Heart left ventricle (tissue), 16 donors: ENCODE results near the gene CEBPA. TPM values are rescaled to one million over a fixed set of nuclear protein-coding genes. Genes with fewer than 3 reads are reported as not detected.
"Not testable (repeated sequence)": the region's sequence is repeated elsewhere in the genome, so short reads cannot be mapped to it uniquely, and the experiment has no call there.

Source experiments
- ATAC-seq, 4 donors: fragments of 200-7000 bp; cut with Tn5 transposase; one replicate each; pipeline ENCODE4 v1.9.1; 2020 to 2022; ENCODE audit warnings: moderate library complexity in 4 of 4, mild to moderate bottlenecking in 3 of 4, moderate number of reproducible peaks in 1 of 4
- DNase-seq, 5 donors: peaks; one replicate each; pipeline ENCODE4 v3.0.0-alpha.2; 2020
- H3K27ac ChIP-seq, 12 donors: fragments of 200-600 bp; sonication (generic) in 4 of 12; one replicate each; pipeline versions ENCODE4 v1.5.0 to v1.8.0; 2016 to 2022; ENCODE audit warnings: mild to moderate bottlenecking in 2 of 12
- H3K27me3 ChIP-seq, 9 donors: fragments of 200-600 bp; sonication (generic) in 2 of 9; one replicate each; pipeline versions ENCODE4 v1.5.1 to v1.8.0; 2016 to 2022; ENCODE audit warnings: mild to moderate bottlenecking in 3 of 9
- H3K36me3 ChIP-seq, 9 donors: fragments of 200-600 bp; sonication (generic) in 2 of 9; one replicate each; pipeline versions ENCODE4 v1.5.0 to v1.8.0; 2018 to 2022; ENCODE audit warnings: mild to moderate bottlenecking in 2 of 9
- H3K4me1 ChIP-seq, 12 donors: fragments of 200-600 bp; sonication (generic) in 4 of 12; one replicate each; pipeline versions ENCODE4 v1.5.0 to v1.8.0; 2016 to 2022; ENCODE audit warnings: mild to moderate bottlenecking in 3 of 12
- H3K4me3 ChIP-seq, 12 donors: fragments of 200-600 bp; sonication (generic) in 4 of 12; one replicate each; pipeline versions ENCODE4 v1.5.0 to v1.8.0; 2017 to 2022; ENCODE audit warnings: mild to moderate bottlenecking in 9 of 12, moderate library complexity in 4 of 12
- H3K9me3 ChIP-seq, 12 donors: fragments of 200-600 bp; sonication (generic) in 4 of 12; one replicate each; pipeline versions ENCODE4 v1.5.0 to v1.8.0; 2016 to 2022; ENCODE audit warnings: mild to moderate bottlenecking in 1 of 12
- POLR2A ChIP-seq, 2 donors: fragments of 450-650 bp; IDR thresholded peaks; one replicate each; pipeline ENCODE4 v1.6.1; 2017; ENCODE audit warnings: antibody characterized with exemption in 2 of 2, mild to moderate bottlenecking in 2 of 2, moderate library complexity in 2 of 2
- WGBS, 4 donors: extraction: QIAGEN DNeasy Blood & Tissue Kit in 2 of 4; methylation state at CpG; one replicate each; pipeline versions ENCODE4 v1.1.5 to v1.1.7; 2013 to 2018; 5-methylcytosine and 5-hydroxymethylcytosine counted together
- intact Hi-C, 10 donors: fragments of 100-400 bp; cut with DNase I; formaldehyde crosslinking; loops; one replicate each; pipeline versions ENCODE4 v1.11.1 to v1.14.2; 2022
- polyA plus RNA-seq, 2 donors: library from polyadenylated mRNA; stranded (reverse); fragments of 200-250 nt; gene quantifications; one replicate each; pipeline ENCODE4 v1.2.3, GENCODE V29; 2013
- total RNA-seq, 9 donors: library from RNA; depleted of rRNA in 2 of 9; stranded (reverse); fragments of >200 nt in 2 of 9; fragmentation: NEBNext Ultra II Directional in 3 of 9; extraction: Animal tissue kit (Norgen Biotek cat#: 25700) in 3 of 9; gene quantifications; one replicate each; pipeline versions ENCODE4 v1.1.0 to v1.2.4, GENCODE V29; 2016 to 2023
- TF ChIP-seq, protein P1 (sequence below), 12 donors: fragments of 200-600 bp; sonication (generic) in 4 of 12; IDR thresholded peaks; one replicate each; pipeline versions ENCODE4 v1.5.0 to v1.8.0; 2018 to 2022; ENCODE audit warnings: antibody characterized with exemption in 12 of 12, mild to moderate bottlenecking in 5 of 12
- donor health status: ischemic (EF 13 %, LVEDD 7.1; RV severe dilation, severe dysfunction).
- donor health status: healthy with polysubstance abuse.
- donor health status: DM: no; HTN: yes; CAD: no.
- donor health status: DM: no; HTN: no; CAD: no.
- donor health status: ischemic (EF 25% LVEDD 6.9; RV normal size, moderate dysfunction).
- donor health status: ischemic (EF 25% LVEDD 5.7; RV mildly dilated, moderate dysfunction).
- donor health status: healthy.
- donor health status: DM: yes; HTN: yes; CAD: no.
- donor health status: ischemic (EF 35%, LVEDD 5.7; RV mildly dilated, moderate dysfunction).
- donor health status: nonischemic (EF 11% LVEDD 7.7; RV severe dilation, severe dysfunction).
- donor health status: DM: yes; HTN: yes; CAD: no.
- donor health status: PGD.
- donor health status: ischemic (EF 29% LVEDD 5.4; RV normal size, mild dysfunction).
- donor health status: nonischemic (EF 23%, LVEDD 6.1; RV moderate dilation, normal function).

Gene CEBPA
- total and polyA plus RNA-seq, 11 donors, result 0.69 to 40.1 (median 2.5) TPM

DNA sequence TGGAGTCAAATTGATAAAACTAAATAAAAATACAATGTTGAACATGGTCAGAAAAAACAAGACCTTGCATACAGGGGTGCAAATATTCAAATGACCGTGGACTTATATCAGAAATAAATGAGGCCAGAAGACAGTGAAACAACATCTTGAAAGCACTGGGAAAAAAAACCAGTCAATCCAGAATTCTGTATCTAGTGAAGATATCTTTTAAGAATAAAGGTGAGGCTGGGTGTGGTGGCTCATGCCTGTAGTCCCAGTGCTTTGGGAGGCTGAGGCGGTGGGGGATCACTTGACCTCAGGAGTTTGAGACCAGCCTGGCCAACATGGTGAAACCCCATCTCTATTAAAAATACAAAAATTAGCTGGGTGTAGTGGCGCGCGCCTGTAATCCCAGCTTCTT, 15.2 kb upstream of the CEBPA start:
- no peak for ATAC-seq

DNA sequence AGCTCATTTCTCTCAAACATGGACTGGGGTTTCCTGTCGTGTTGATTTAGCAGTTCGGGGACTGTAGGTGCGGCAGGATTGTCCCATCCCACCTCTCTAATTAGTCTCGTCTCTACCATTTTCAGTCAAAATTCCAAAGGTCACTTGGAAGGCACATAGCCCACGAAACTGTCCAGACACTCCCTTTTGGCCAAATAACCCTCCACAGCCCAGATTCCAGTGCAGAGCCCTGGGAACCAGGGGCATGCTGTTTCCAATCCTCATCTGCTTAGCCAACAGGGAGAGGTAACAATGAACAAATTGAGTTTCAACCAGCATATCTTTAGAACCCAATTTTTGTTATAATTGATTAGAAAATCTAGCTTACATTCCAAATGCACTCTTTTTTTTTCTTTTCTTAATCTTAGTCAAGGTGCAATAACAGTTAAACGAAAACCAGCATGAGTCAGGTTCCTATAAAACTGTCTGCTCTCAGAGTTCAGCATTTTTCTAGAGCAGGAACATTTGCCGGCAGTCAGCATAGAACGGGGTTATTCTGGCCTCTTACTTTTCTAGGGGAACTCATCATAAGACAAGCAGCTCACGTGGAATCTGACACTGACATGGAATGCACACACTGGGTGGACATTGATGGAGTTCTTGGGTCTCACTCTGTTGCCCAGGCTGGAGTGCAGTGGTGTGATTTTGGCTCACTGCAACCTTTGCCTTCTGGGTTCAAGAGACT, 14.4 kb upstream of the CEBPA start:
- Histone ChIP-seq H3K4me3 (no peak overlapping the region), H3K36me3 (no peaks in the 10 kb centered on the region), H3K27me3 (peaks cover 0 to 30% (median 0%) of the 10 kb centered on the region in 9 donors), H3K4me1 (no peaks in the 10 kb centered on the region), H3K9me3 (peaks cover 0 to 16% (median 0%) of the 10 kb centered on the region in 12 donors), H3K27ac (no peak overlapping the region)
- intact Hi-C loops, result no loop called here
- DNase-seq (no peak), ATAC-seq (no peak)
- TF ChIP-seq, protein P1, sequence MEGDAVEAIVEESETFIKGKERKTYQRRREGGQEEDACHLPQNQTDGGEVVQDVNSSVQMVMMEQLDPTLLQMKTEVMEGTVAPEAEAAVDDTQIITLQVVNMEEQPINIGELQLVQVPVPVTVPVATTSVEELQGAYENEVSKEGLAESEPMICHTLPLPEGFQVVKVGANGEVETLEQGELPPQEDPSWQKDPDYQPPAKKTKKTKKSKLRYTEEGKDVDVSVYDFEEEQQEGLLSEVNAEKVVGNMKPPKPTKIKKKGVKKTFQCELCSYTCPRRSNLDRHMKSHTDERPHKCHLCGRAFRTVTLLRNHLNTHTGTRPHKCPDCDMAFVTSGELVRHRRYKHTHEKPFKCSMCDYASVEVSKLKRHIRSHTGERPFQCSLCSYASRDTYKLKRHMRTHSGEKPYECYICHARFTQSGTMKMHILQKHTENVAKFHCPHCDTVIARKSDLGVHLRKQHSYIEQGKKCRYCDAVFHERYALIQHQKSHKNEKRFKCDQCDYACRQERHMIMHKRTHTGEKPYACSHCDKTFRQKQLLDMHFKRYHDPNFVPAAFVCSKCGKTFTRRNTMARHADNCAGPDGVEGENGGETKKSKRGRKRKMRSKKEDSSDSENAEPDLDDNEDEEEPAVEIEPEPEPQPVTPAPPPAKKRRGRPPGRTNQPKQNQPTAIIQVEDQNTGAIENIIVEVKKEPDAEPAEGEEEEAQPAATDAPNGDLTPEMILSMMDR (IDR thresholded peaks at IDR 0.05), result no peak
- no peak for TF ChIP-seq POLR2A (IDR thresholded peaks at IDR 0.05)
- WGBS, 4 donors, result 59 to 66% (median 61%) methylated on average over 9 of the region's 9 CpGs

More for the DNA sequence above, 15.2 kb upstream of the CEBPA start:
- H3K36me3 ChIP-seq, result no peaks in the 10 kb centered on the region
- H3K4me3 ChIP-seq, result no peak overlapping the region
- H3K4me1 ChIP-seq, result no peaks in the 10 kb centered on the region
- intact Hi-C loops, result no loop called here
- 92 to 95% (median 94%) methylated on average over 5 of the region's 5 CpGs for WGBS, 4 donors
- DNase-seq, result no peak
- peaks cover 0 to 24% (median 0%) of the 10 kb centered on the region in 9 donors for H3K27me3 ChIP-seq
- H3K9me3 ChIP-seq, result peaks cover 0 to 22% (median 0%) of the 10 kb centered on the region in 12 donors
- no peak overlapping the region for H3K27ac ChIP-seq
- TF ChIP-seq, protein P1 (IDR thresholded peaks at IDR 0.05), result no peak

DNA sequence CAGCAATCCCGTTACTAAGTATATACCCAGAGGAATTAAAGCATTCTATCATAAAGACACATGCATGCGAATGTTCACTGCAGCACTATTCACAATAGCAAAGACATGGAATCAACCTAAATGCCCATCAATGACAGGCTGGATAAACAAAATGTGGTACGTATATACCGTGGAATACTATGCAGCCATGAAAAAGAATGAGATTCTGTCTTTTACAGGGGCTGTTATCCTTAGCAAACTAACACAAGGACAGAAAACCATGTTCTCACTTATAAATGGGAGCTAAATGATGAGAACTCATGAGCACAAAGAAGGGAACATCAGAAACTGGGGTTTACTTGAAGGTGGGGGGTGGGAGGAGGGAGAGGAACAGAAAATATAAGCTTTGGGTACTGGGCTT, 10.5 kb upstream of the CEBPA start:
- H3K4me1 ChIP-seq, H3K4me3 ChIP-seq, DNase-seq, ATAC-seq, intact Hi-C loops, H3K36me3 ChIP-seq, H3K27ac ChIP-seq, H3K9me3 ChIP-seq: not testable (repeated sequence)
- H3K27me3 ChIP-seq, result peaks cover 0 to 50% (median 8%) of the 10 kb centered on the region in 9 donors
- 78 to 81% (median 79%) methylated on average over 4 of the region's 4 CpGs for WGBS, 4 donors

DNA sequence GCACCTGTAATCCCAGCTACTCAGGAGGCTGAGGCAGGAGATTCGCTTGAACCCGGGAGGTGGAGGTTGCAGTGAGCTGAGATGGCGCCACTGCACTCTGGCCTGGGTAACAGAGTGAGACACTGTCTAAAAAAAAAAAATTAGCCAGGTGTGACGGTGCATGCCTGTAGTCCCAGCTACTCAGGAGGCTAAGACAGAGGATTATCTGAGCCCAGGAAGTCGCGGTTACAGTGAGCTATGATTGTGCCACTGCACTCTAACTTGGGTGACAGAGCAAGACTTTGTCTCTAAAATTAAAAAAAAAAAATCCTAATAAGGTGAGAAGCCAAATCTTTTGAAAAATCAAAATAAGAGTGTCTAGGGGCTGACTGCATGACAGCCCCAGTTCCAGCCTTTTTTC, 9.7 kb upstream of the CEBPA start:
- WGBS, 4 donors, result 79 to 94% (median 90%) methylated on average over 6 of the region's 6 CpGs
- no peaks in the 10 kb centered on the region for H3K9me3 ChIP-seq
- peaks cover 0 to 50% (median 8%) of the 10 kb centered on the region in 9 donors for H3K27me3 ChIP-seq
- H3K4me1 ChIP-seq, result no peaks in the 10 kb centered on the region
- TF ChIP-seq POLR2A (IDR thresholded peaks at IDR 0.05), result no peak
- TF ChIP-seq, protein P1 (IDR thresholded peaks at IDR 0.05), result no peak
- intact Hi-C loops, result no loop called here
- no peaks in the 10 kb centered on the region for H3K36me3 ChIP-seq
- no peak overlapping the region for H3K4me3 ChIP-seq
- ATAC-seq (no peak), DNase-seq (no peak)
- H3K27ac ChIP-seq, result no peak overlapping the region

DNA sequence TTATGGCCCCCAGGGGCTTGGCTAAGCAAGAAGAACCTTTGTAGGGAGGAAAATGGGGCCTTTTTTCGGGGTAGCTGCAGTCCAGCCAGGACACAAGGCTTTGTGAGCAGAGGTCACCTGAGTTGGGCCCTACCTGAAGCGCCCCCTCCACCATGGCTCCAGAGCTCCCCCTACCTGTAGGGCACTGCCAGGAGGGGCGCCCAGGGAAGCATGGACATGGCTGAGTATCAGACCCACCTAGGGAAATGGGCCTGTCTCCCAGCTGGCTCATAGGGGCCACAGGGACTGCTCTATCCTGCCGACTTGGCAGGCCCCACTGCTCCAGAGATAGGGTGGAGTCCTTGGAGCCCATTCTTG, 9.0 kb upstream of the CEBPA start:
- Histone ChIP-seq H3K36me3 (no peaks in the 10 kb centered on the region), H3K27ac (no peak overlapping the region), H3K9me3 (no peaks in the 10 kb centered on the region), H3K27me3 (peaks cover 0 to 50% (median 8%) of the 10 kb centered on the region in 9 donors), H3K4me3 (no peak overlapping the region), H3K4me1 (no peaks in the 10 kb centered on the region)
- 82 to 93% (median 89%) methylated on average over 3 to 4 of the region's 4 CpGs for WGBS, 4 donors
- no peak for TF ChIP-seq POLR2A (IDR thresholded peaks at IDR 0.05)
- TF ChIP-seq, protein P1 (IDR thresholded peaks at IDR 0.05), result peak in 1 of 12 donors; percentile 14
- intact Hi-C loops, result no loop called here
- peak in 1 of 5 donors; percentile 20 for DNase-seq
- peak in 1 of 4 donors; percentile 54 for ATAC-seq
